GM19193 (cell line): Measurements from ENCODE around the gene HMCES.

Experiments
- POLR2A ChIP-seq: IDR thresholded peaks from 4 replicates; pipeline ENCODE4 v1.6.1; 2011; ENCODE audit not compliant: insufficient read depth, insufficient read length; ENCODE audit errors: extremely low read depth

Gene HMCES

GRCh38 chr3:129278966-129279906, 566 bp downstream of the HMCES start:
- TF ChIP-seq POLR2A: peak; percentile 73

GRCh38 chr3:129280183-129280582, 1.5 kb downstream of the HMCES start:
- no peak for TF ChIP-seq POLR2A

GRCh38 chr3:129281726-129282125, 3.1 kb downstream of the HMCES start:
- no peak for TF ChIP-seq POLR2A

GRCh38 chr3:129282727-129283327, 4.2 kb downstream of the HMCES start:
- TF ChIP-seq POLR2A: no peak

- TF ChIP-seq POLR2A: no peak
These were observed 7.4 kb downstream of the HMCES start for GRCh38 chr3:129286081-129286480.

GRCh38 chr3:129288446-129288845, 9.8 kb downstream of the HMCES start:
- no peak for TF ChIP-seq POLR2A

- no peak for TF ChIP-seq POLR2A
These were observed 10.7 kb downstream of the HMCES start for GRCh38 chr3:129289201-129289921.

- TF ChIP-seq POLR2A: no peak
These were observed 12.7 kb downstream of the HMCES start for GRCh38 chr3:129291236-129291886.

- TF ChIP-seq POLR2A: no peak
These were observed 16.6 kb downstream of the HMCES start for GRCh38 chr3:129295286-129295685.

- no peak for TF ChIP-seq POLR2A
These were observed 25.7 kb downstream of the HMCES start for GRCh38 chr3:129304146-129304961.

GRCh38 chr3:129304962-129305222, 26.2 kb downstream of the HMCES start:
- TF ChIP-seq POLR2A: no peak

GRCh38 chr3:129305592-129306091, 27.0 kb downstream of the HMCES start:
- peak; percentile 65 for TF ChIP-seq POLR2A

- no peak for TF ChIP-seq POLR2A
These were observed 30.0 kb downstream of the HMCES start for GRCh38 chr3:129308636-129309035.
